Measurements from ENCODE around the gene CAT.

GRCh38 chr11:34416766-34417165 is 22.0 kb upstream of the CAT start:
- no peak for TF ChIP-seq CTCF (IDR thresholded peaks at IDR 0.05)
- TF ChIP-seq POLR2A (IDR thresholded peaks at IDR 0.05): no peak

Measured in vagina (tissue), 2 donors.